Measurements from ENCODE around the gene ELK1.
"Not testable (repeated sequence)": the region's sequence is repeated elsewhere in the genome, so short reads cannot be mapped to it uniquely, and the experiment has no call there.

The ELK1 gene

DNA sequence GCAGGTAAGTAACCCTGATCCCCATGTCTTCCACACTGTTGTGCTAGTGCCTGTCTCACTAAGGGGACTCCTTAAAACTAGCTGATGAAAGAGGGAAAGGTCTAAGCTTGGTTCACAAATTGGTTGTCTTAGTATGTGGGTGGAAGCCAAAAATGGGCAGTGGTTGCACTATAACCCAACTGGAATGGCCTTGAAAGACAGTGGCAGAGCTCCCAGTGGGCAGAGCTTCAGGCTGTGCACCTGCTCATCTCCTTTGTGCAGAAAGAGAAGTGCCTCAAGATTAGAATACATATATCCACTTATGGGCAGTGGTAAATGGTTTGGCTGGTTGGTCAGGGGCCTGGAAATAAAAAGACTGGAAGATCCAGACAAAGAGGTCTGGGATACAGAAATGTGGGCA, 37.9 kb downstream of the ELK1 start:
- FAIRE-seq (no peak), DNase-seq (ENCODE audit: low spot score) (no peak)

GRCh38 chrX:47611926-47612325, 38.4 kb downstream of the ELK1 start:
- FAIRE-seq, result no peak
- DNase-seq (ENCODE audit: low spot score), result no peak

GRCh38 chrX:47611489-47611888, 38.9 kb downstream of the ELK1 start:
- DNase-seq (ENCODE audit: low spot score), result no peak
- FAIRE-seq, result no peak

DNA sequence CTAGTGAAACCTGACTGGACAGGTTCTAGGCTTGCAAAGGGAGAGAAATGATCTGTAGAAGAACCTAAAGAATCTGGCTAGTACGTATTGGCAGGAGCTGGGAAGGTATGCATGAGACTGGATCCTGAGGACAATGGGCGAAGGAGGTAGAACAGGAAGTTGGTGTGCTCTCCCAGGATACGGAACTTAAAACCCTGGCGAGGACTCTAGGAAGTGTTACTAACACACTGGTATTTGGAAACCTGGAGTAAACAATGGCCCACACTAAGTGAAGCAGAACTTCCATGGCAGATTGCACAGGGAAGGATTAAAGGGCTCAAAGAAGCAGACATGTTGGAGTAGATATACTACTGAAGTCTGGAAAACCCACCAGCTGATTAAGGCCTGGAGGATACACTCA, 39.9 kb downstream of the ELK1 start:
- no peak for FAIRE-seq

DNA sequence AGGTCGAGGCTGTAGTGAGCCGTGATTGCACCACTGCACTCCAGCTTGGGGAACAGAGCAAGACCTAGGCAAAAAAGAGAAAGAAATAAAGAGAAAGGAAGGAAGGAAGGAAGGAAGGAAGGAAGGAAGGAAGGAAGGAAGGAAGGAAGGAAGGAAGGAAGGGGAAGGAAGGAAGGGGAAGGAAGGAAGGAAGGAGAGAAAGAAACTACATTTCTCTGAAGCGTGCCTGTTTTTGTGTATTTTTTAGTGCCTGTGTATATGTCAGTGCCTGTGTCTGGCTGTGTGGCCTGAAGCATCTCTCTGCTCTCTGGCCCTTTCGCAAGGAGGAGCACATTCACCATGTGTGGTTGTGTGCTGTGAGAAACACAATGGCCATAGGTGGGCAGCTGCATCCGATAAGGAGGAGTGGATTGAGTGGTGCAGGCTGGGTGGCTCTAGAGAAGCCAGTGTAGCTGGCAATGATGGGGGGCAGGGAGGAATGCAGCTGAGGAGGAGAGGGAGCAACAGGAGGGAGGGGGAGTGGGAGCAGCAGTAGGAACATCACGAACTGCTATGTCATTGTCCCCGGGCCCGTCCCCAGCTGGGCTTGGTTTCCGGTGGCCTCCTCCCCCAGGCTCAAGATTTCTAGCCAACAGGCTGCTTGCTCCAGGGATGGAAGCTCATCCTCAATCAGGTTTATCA, 42.1 kb downstream of the ELK1 start:
- FAIRE-seq, result no peak
- no peak for DNase-seq (ENCODE audit: low spot score)

More for the DNA sequence above, 39.9 kb downstream of the ELK1 start:
- DNase-seq (ENCODE audit: low spot score), result no peak

DNA sequence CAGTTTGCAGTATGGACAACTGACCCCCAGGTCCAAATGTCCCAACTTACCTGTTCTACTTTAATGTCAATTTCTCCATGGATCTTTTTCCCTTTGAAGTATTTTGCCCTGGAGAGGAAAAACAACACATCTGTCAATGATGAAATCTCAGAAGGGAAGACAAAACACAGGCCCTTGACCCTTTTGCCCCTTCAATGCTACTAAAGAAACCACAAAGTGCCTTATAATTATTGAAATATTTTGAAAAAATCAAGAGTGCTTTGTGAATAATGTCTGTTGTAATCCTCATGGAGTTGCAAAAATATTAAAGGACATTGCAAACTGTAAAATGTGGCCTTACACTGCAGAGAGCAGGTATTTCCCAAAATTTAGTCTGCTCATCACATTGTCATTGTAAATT, 43.3 kb downstream of the ELK1 start:
- FAIRE-seq (no peak), DNase-seq (ENCODE audit: low spot score) (no peak)

DNA sequence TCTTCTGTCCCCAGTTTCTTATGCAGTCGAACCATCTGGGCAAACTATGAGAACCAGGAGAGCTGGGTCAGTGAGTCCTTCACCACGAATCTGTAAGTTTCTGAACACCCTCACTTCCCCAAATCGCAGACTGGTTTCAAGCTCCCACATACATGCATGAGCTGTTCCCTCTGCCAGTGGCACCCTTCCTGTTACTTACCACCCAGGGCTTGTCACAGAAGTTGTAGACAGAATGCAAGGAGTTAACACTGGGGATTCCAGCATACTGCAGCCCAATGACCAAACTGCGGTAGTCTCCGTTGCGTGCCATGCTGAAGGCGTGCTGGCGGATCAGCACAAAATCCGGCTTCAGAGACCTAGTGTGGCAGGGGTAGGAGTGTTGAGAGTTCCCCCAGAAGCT, 45.3 kb downstream of the ELK1 start:
- no peak for DNase-seq (ENCODE audit: low spot score)
- FAIRE-seq, result no peak

DNA sequence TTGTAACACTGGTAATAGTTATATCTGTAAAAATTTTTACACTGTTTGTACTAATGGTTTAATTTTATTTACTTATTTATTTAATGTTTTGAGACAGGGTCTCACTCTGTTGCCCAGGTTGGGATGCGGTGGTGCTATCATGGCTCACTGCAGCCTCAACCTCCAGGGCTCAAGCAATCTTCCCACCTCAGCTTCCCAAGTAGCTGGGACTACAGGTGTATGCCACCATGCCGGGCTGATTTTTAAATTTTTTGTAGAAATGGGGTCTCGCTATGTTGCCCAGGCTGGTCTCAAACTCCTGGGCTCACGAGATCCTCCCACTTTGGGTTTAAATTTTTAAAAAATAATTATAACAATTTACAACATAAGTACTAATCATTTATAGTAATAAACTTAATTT, 47.2 kb downstream of the ELK1 start:
- not testable (repeated sequence) for DNase-seq (ENCODE audit: low spot score); FAIRE-seq

- DNase-seq (ENCODE audit: low spot score), result no peak
- no peak for FAIRE-seq
These were observed 53.1 kb downstream of the ELK1 start for GRCh38 chrX:47597222-47597621.

- DNase-seq (ENCODE audit: low spot score) (no peak), FAIRE-seq (no peak)
These were observed 54.1 kb downstream of the ELK1 start for GRCh38 chrX:47596256-47596655.

DNA sequence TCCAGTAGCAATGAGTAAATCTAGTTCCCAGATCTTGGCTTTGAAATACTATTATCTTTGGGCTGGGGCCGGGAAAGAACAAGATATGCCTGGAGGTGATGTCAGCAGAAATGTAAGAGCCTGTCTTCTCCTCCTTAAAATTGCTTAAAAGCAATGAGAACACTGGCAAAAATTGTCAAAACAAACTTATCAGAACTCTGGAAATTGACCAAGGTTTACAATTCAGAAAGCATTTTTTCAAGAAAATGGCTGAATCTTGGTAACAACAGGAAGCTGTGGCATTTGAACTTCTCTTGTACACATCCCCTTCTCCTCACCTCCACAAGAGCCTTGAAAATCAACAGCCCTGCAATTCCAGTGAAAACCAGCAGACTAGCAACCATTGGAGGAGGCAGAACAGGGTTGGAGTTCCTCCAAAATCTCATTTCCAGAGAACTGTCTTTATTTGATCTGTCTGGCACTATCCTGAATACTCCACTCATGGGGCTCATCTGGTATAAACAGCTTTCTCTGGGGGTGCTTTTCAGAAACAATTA, 54.6 kb downstream of the ELK1 start:
- no peak for FAIRE-seq
- no peak for DNase-seq (ENCODE audit: low spot score)

DNA sequence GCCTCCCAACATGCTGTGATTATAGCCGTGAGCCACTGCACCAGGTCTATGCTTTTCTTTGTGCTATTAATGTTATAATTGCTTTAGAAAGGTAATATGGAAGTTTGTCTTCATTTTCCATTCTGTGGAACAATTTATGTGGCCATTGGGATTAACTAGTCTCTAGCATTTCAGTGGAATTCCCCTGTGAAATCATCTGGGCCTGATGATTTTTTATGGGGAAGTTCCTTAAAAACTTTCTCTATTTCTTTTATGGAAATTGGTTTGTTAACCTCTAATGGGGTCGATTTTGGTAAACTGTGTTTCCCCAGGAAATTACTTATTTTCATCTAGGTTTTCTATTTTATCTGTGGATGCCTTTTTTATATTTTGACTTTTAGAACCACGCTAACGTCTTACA, 56.8 kb downstream of the ELK1 start:
- FAIRE-seq, result no peak
- DNase-seq (ENCODE audit: low spot score), result no peak

DNA sequence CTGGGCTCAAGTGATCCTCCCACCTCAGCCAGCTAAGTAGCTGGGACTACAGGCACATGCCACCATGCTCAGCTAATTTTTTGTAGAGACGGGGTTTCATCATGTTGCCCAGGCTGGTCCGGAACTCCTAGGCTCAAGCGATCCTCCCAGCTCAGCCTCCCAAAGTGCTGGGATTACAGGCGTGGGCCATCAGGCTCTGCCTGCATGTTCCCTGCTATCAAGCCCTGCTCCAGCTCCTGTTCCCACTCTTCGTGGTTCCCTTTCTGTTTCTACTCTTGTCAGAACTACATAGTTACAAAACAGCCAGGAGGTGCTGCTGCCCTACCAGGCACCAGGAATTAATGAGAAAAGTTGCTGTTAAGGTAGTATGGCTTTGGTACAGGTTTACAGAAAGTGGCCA, 59.4 kb downstream of the ELK1 start:
- FAIRE-seq (no peak), DNase-seq (ENCODE audit: low spot score) (no peak)

DNA sequence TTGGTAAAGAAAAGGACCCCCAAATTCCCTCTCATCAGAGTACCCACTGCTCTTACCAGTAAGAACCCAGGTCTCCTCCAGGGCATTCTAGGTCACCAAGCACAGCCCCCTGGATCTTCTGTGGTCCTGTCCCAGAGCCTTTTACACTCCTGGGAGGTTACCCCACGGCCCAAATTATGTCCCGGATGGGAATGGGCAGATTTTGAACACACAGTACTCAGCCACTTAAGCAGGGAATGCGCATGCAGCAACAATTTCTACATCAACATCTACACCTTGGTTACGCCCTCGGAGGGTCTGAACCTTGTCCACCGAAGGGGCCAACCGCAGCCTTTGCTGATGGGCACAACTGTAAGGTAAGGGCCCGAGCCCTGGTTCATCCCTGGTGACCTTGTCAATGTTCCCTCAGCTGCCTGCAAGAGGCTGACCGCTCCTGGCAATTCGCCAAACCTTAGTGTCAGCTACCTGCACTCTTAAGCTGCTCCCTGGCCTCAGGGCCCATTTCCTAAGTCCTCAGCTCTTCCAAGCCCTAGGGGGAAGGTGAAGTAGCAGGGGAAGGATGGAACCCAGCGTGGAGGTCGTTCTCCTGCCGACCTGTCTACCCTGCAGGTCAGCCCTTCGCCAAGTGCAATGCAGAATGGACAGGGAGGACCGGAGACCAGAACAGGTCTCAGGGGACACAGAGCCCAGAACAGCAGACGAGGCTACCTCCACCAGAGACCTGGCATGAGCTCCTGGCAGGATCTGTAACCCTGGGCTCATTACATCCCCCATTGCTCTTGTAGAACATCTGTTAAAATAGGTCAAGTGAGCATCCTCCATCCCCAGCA, 62.2 kb downstream of the ELK1 start:
- DNase-seq (ENCODE audit: low spot score) (no peak), FAIRE-seq (no peak)

- FAIRE-seq, result no peak
- DNase-seq (ENCODE audit: low spot score), result no peak
These were observed 63.1 kb downstream of the ELK1 start for GRCh38 chrX:47587091-47587891.

DNA sequence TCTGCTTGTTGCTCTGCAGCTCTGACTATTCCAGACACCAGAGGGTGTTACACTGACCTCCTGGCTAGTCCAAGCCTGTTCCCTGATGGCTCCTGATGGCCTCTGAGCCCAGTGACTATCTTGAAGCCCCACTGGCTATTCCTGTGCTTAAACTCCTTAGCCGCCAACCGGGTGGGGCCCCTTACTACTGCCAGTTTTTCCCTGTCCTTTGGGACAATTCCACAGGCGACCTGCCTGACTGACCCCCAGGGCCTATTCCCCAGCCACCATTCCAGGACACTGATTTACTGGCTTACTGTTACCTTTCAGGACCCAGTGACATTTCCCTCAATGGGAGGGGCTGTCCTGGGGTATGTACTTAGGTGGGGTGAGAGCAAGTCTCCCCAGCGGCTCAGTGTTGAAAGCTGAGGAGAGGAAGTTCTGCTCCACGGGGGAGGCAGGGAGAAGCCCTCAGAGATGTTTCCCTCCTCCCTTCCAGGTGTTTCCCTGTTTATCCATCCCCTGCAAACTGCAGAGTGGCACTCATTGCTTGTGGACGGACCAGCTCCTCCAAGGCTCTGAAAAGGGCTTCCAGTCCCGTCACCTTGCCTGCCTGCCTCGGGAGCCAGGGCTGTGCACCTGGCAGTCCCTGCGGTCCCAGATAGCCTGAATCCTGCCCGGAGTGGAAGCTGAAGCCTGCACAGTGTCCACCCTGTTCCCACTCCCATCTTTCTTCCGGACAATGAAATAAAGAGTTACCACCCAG, 64.1 kb downstream of the ELK1 start:
- no peak for FAIRE-seq
- DNase-seq (ENCODE audit: low spot score), result no peak

Measured in urothelium cell line (cell line).